HG02943 (cell line): ENCODE results near the gene DYSF.

Experiments used
- ATAC-seq: cut with Tn5 transposase; IDR thresholded peaks from one replicate; pipeline ENCODE4 v1.9.1; 2021; ENCODE audit warnings: mild to moderate bottlenecking, low read depth, moderate library complexity; ENCODE audit not compliant: unreplicated experiment

DYSF gene

DNA sequence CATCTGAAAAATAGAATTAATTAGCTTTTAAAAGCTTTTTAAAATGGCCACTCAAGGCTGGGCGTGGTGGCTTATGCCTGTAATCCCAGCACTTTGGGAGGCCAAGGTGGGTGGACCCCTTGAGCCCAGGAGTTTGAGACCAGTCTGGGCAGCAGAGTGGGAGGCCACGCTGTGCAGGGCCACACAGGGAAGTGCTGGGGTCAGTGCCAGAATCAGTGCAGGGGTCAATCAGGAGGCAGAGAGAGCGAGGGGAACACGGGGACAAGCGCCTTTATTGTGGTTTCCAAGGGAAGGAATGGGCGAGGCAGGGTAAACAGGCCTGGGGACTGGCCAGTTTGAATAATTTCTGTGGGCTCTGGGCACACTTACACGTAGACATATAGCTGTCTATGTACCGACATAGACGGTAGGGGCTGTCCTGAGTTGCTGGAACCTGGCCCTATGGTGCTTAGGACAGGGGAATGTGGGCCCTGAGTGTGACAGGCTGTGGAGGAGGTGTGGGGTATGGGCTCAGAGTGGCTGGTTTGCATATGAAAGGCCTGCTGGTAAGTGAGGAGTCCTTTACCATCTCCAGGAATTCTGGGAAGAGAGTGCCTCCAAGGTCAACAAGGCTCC lies 42.9 kb downstream of the DYSF start:
- ATAC-seq: no peak

DNA sequence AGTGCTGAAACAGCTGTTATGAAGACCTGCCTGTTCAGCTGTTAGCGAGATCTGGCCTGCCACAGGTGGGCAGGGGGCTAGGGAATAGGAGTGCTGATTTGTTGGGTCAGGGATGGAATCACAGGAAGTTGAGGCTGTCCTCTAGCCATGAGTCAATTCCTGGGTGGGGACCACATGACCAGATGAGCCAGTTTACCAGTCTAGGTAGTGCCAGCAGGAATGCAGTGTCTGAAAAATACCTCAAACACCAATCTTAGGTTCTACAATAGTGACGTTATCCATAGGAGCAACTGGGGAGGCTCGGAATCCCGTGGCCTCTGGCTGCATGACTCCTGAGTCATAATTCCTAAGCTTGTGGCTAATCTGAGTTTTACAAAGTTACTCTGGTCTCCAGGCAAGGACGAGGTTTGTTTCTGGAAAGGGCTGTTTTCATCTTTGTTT lies 44.9 kb downstream of the DYSF start:
- no peak for ATAC-seq

DNA sequence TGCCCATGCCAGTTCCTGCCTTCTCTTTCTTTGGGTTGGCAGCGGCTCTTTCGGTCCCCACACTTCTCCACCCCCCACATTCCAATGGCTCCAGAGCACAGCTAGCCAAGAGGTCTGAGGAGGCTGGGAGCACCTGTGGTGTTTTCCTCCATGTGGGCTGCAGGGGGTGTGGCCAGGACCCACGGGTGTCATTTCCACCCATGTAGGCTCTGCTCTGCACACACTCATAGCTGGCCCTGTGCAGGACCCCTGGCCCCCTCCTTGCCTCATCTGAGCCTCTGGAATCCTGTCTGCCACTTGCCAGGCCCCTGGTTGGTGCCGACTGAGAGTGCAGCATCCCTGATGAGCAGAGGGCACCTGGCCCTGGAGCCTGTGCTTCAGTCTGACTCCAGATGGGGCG lies 46.3 kb downstream of the DYSF start:
- ATAC-seq: no peak

DNA sequence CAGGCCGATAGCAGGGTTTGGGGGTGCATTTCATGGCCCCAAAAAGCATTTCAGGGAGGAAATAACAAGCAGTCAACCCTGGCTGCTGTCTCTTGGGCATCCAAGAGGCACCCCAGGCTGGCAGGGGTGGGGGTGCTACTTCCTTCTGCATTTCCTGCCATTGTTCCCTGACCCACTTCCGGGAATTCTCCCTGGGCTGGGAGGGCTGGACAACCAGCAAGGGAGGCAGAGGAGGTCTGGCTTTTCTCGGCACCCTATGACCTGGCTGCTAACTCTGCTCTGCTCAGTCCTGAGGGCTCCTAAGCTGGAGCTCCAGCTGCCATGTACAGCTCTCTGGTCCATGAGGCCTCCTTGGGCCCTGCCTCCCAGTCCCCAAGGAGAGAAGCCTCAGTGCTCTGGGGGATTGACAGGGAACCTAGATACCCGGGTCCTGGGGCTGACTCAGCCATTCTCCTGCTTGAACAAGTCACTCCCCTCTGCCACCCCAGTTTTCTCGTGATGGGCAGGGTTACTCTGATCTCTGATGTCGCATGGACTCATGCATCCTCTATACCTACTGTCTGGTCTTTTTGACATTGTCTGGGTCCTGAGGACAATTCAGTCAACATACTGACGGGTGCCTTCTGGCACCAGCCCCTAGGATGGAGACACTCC lies 47.2 kb downstream of the DYSF start:
- ATAC-seq: no peak

DNA sequence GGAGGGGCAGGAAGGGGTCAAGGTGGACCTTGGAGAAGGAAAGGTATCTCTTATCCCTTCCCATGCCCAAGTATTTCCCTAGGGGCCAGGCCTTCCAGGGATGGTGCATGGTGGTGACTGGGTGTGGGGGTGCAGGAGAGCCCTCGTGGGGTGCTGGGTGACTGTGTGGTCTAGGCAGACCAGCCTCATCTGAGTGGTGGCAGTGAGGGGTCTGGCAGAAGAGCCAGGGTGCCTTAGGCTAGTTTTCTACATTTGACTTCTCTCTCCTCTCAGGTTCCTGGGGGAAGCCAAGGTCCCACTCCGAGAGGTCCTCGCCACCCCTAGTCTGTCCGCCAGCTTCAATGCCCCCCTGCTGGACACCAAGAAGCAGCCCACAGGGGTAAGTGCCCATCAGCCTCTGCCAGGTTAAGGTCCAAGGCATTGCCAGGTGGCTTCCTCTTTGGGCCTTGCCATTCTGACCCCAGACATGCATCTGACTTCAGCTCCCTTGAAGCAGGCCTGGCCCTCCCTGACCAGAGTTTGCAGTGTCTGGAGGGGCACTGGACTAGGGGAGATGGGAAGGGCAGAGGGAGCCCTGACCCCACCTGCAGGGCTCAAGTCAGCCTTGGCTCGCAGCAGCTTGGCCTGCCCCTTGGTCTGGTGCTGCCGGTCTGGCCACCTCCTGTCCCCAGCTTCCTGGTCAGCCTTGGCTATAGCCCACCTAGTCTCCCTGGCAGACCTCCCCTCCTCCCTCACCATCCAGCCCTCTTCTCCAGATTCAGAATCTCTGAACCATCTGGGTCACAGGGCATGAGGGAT lies 49.8 kb downstream of the DYSF start:
- no peak for ATAC-seq

DNA sequence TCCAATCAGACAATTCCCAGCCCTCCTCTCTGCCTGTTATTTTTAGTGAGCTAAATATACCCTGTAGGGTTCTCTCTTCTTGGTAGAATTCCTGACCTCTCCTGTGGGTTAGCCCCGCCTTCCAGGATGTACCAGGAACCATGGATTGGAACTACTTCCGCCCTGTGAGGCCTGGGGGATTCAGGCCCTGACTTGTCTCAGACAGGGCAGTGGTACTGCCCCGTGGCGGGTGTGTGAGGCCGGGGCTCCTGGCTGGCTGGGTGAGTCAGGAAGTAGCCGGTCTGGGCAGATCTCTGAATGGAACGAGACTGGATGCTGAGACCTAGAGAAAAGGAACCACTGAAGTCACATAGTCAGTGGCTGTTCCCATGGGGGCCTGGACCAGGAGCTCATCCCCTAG lies 50.5 kb downstream of the DYSF start:
- no peak for ATAC-seq

DNA sequence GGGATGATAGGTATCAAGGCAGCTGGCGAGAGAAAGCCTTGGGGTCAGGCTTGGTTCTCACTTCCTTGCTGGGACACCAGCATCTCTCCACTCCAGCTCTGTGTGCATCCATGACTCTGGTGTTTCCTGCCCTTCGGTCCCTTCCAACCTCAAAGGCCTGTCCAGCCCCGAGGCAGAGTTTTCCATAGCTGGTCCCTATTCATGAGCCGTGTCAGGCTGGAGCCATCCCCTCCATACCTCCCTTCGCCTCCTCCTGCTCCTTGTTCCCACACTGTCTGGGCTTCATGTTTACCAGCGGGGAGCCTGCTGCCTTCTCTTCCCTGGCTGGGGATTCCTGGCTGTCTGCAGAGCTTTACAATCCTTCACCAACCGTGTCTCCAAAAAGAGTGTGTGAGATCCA lies 51.2 kb downstream of the DYSF start:
- no peak for ATAC-seq

DNA sequence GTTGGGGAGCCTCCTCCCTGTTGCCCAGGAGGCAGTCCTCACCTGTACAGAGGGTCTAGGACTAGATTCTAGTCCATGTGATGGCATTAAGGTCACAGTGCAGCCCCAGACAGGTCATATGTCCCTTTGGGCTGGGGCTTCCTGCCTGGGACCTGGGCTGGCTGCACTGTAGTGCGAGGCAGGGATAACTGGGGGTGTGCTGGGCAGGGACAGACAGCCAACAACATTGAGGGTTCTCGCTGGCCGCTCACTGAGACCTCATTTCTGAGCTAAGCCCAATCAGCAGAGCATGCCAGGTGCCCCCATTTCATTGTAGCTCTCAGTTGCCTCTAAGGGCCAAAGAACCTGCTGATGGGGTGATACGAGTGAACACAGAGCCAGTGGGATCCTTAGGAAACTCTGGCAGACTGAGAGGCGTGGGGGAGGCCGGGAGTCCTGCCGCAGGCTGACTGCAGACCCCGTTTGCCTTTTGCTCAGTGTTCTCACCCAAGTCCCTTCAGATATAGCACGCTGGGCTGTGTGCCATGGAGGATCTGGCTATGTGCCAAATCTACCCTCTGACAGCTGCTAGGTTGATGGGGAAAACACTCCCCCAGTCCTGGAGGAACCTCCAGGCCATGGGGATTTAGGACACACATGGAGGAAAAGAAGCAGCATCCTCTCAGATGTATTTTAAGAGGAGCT lies 51.9 kb downstream of the DYSF start:
- ATAC-seq: no peak

DNA sequence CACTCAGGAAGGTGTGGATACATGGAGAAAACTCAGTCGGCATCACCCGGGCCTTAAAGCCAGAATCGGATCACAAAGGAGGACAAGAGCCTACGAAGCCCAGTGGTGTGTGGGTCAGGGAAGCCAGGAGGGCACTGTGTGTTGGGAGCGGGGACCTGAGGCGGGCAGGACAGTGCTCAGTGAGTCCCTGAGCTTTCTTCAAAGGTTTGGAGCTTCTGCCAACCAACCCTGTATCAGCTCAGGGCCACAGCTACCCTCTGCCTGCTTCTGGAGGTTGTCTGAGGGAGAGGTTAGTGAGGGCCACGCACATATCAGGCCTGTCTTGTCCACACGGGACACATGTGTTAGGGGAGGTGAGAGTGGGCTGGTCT lies 52.4 kb downstream of the DYSF start:
- no peak for ATAC-seq

DNA sequence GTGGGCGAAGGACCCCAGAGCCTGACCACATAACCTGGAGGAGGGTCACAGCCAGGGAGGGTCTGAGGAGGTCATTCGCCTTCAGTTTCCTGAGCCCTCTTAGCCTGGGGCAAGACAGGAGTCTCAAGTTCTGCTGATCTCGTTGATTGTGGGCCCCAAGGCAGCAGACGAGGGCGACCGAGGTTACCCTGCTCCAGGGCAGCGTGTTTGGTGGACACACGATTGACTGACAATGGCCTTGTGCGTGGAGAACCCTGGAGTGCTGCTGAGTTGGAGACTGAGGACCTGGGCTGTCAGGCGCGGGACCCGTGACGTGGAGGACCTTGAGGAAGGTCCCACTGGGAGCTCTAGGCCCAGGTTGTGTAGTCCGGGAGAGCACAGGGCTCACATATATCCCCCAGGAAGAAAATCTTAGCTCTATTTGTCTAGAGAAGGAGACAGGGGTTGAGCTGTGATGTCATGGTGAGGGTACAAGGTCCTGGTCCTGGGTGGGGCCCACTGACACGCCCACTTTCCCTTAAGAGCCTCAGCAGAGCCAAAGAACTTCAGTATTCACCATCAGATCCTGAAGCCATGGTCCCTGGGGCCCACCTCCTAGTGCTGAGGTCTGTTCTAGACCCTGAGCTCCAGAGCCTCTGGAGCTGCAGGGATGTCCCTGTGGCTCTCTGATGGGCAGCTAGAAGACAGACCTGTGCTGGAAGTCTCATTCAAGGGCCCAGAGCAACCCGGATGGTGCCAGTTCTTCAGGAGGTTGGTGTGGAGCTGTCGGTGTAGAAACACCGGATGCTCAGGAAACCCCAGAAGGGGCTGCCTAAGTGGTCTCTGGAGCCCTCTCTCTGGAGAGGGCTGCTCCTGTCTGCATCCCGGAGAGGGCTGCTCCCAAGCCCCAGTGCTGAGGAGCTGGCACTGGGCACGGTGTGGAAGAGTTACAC lies 53.1 kb downstream of the DYSF start:
- ATAC-seq: no peak

DNA sequence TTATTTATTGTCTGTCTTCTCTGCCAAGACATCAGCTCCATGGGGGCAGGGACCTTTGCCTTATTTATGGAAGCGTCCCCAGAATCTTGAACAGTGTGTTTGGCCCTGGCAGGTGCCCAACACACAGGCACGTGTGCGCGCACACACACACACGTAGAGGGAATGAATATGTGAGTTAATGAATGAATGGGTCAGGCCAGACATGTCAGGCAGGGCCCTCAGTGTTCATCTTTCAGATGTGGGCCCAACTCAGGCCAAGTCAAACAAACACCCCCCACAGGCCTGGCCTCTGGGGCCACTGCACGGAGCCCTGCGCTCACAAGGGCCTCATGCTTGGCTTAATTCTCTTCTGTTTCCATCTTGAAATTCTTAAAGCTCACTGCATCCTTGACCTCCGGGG lies 54.1 kb downstream of the DYSF start:
- no peak for ATAC-seq

DNA sequence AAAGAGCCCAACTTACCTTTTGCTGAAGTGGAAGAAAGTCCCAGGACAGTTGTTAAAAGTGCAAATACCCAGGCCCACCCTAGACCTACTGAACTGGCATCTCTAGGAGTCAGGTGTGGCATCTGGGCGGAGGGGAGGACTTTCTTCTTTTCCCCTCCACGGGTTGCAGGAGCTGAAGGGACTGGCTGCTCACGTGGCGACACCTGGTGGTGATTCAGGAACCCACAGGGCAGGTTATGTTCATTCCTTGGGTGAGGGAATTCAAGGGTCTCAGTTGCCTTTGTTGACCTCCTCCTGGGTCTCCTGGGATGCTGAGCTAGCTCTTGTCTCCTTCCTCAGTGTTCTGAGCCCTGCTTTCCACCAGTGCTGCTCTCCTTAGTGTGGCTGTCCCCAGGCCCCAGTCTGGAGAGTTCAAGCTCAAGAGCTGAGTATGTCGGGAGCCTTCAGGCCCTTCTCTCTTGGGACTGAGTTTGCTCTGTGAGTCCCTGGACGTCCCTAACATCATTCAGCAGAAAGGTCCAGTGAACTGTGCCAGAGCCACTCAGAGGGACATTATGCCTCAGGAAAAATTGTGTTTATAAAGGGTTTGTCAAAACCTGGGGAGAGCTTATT lies 56.9 kb downstream of the DYSF start:
- ATAC-seq: no peak

DNA sequence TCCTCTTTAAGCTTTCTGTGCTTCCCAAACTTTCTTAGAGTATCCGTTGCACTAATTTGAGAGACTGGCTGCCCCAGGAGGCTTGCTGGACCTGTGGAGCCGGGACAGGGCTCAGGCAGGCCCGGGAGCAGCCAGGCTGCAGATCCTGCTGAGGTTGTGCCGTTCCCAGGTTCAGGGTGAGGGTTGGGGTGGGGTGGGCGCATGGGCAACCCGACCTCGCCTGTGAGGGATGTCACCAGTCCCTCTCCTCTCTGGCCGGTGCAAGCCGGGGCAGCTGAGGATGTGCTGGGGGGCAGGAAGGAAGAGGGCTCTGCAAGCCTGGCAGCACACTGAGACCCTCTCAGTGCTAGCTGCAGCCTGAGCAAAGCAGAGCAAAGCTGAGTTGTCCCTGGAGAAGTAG lies 57.6 kb downstream of the DYSF start:
- no peak for ATAC-seq

DNA sequence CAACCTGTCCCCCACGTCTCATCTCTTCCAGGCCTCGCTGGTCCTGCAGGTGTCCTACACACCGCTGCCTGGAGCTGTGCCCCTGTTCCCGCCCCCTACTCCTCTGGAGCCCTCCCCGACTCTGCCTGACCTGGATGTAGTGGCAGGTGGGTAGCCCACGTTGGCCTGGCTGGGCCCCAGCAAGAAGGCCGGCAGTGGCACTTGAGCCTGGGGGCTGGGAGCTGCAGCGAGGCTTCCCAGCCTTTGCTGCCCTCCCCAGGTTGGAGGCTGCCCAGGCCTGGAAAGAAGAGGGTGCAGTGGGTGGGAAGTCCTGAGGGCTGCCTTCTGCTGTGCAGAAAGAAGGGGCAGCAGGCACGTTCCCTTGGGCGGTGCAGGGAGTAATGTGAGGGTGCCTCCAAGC lies 58.4 kb downstream of the DYSF start:
- no peak for ATAC-seq

DNA sequence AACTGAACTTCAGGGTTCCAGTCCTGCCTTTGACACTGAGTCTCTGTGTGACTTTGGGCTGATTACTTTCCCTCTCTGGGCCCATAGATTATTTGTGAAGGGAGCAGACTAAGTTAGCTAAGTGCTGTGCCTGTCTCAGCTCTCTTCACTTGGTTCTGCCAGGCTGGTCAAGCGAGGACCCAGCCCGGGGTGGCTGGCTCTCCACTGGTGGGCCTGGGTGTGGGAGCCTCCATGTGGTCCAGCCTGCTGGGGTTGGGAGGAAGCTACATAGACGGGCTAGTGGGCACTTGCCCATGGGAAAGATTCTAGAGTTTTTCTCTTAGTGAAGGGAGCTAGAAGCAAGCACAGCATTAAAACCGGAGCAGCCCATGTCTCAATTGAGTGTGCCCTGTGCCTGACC lies 59.0 kb downstream of the DYSF start:
- no peak for ATAC-seq

DNA sequence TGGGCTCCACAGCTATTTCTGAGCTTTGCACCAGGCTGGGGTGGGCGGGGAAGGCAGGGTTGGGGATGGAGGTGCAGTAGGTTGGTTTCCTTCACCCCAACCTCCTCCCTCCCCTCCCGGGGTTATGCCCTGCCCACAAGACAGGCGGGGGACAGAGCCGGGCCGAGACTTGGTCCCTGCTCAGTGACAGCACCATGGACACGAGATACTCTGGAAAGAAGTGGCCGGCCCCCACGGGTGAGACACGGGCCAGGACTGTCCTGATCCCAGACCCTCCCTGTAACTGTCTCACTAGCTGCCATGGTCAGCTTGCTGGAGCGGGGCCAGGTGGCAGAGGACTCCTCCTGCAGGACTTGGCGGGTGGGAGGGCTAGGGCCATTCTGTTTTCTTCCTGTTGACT lies 59.7 kb downstream of the DYSF start:
- no peak for ATAC-seq

DNA sequence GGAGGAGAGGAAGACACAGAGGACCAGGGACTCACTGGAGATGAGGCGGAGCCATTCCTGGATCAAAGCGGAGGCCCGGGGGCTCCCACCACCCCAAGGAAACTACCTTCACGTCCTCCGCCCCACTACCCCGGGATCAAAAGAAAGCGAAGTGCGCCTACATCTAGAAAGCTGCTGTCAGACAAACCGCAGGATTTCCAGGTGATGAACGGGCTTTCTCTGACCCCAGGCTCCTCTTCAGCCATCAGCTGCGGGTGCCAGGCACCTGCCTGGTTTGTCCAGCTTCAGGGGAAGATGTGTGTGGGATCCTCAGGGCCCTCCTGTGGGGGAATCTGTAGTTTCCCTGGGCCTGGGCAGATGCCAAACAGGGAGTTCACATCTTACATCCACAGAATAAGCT lies 60.4 kb downstream of the DYSF start:
- ATAC-seq: no peak

DNA sequence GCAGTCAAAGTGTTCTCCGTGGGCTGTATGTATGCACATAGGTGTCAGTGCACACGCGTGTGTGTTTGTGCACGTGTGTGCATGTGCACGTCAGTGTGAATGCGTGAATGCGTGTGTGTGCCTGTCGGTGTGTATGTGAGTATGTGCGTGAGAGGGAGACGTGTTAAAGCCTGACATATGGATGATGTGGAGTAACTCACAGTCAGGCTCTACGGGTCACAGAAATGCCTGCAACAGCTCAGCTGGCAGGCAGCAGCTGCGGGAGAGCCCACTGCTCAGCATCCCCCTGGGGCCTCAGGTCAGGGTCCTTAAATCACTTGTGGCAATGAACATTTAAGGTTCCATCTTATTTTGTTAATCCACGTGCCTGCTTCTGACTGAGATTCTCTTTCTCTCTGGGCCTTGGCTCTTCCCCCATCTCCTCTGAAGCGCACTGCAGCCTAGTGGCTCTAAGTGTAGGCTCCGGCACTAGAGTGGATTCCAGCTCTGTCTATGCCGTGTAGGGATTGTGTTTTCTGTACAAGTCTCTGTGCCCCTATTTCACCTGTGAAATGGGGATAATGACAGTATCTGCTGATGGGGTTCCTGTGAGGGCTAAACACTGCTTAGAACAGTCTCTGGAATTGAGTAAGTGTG lies 63.0 kb downstream of the DYSF start:
- no peak for ATAC-seq

DNA sequence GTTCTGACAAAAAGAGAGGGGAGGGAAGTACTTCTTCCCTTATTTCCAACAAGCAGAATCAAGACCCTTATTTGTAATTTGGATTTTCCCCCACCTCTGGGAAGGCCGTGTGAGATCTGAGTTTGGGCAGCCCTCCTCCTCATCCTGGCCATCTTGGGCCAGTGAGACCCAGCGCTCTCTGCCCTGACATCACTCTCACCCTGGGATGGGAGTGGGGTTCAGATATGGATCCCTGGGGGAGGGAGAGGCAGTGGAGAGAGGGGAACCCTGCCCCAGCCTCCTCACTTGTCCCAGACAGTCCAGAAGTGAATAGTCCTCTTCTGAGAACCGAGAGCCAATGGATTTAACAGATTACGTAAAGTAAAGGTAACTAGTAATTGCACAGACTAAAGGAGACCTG lies 64.5 kb downstream of the DYSF start:
- ATAC-seq: no peak
